HL-60 (cell line): ENCODE results near the gene OVOL1.

Experiments
- DNase-seq, 2 experiments: peaks; one replicate each; pipeline ENCODE4 v3.0.0-alpha.2; 2010 to 2020; ENCODE audit warnings: low read depth in 1 of 2, low spot score in 1 of 2
- H3K27ac ChIP-seq: fragments of 250-450 bp; sonication (Bioruptor Pico); replicated peaks from 2 replicates; pipeline ENCODE4 v1.5.1; 2020; ENCODE audit warnings: mild to moderate bottlenecking, moderate library complexity
- H3K27me3 ChIP-seq: fragments of 250-450 bp; sonication (Bioruptor Pico); 2 replicates; pipeline ENCODE4 v1.5.1; 2021; ENCODE audit warnings: mild to moderate bottlenecking, moderate library complexity; ENCODE audit not compliant: insufficient read depth, poor library complexity, severe bottlenecking
- H3K4me3 ChIP-seq: replicated peaks from 2 replicates; pipeline ENCODE4 v1.5.1; 2011; ENCODE audit warnings: mild to moderate bottlenecking, control low read depth, low read length; ENCODE audit not compliant: insufficient read depth
- GABPA ChIP-seq: IDR thresholded peaks from 2 replicates; pipeline ENCODE4 v1.6.1; 2012; ENCODE audit warnings: low read depth
- POLR2AphosphoS5 ChIP-seq: IDR thresholded peaks from 2 replicates; pipeline ENCODE4 v1.6.1; 2012; ENCODE audit warnings: low read depth
- REST ChIP-seq: IDR thresholded peaks from 2 replicates; pipeline ENCODE4 v1.6.1; 2012; ENCODE audit warnings: low read depth; ENCODE audit not compliant: insufficient replicate concordance
- SPI1 ChIP-seq: IDR thresholded peaks from 2 replicates; pipeline ENCODE4 v1.6.1; 2012; ENCODE audit warnings: low read depth, mild to moderate bottlenecking, borderline replicate concordance
- TF ChIP-seq, protein P1 (sequence below): IDR thresholded peaks from one replicate; pipeline ENCODE4 v1.5.1; 2011; ENCODE audit warnings: low read length, control low read depth, inconsistent platforms; ENCODE audit not compliant: insufficient read depth

Gene OVOL1

DNA sequence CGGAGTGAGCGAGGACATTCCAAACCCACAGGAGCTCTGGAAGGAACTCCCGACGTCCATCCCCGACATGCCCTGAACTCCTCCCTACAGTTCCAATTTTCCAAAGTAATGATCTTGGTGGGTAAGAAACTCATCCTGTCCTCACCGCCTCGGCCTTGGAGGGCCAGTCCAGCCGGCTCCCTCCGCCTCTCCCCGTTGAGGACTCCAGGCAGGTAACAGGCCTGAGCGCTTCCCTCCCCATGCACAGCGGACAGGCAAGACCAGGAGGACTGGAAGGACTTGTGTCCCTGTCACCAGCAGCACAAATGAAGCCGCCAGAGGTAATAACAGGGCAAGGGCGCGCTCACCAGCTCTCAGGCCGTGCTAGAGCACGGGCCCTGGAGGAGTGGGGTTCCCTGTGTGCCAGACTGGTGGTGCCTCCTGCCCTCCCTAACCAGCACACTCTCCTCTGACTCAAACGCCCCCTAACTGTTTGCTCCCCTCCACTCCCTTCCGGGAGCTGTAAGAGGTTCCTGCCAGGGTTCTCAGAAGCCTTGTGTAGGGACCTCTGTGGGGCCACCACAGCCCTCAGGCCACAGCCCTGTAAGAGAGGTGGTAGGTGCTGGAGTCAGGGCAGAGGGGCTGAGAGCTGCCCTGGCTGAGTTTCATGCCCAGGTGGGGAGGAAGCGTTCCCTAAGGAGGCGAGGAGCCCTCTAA, 17.1 kb downstream of the OVOL1 start:
- no peak overlapping the region for H3K4me3 ChIP-seq
- H3K27ac ChIP-seq: no peak overlapping the region
- no peak for TF ChIP-seq REST
- TF ChIP-seq POLR2AphosphoS5: no peak
- no peak for TF ChIP-seq SPI1
- no peak for TF ChIP-seq GABPA
- TF ChIP-seq, protein P1, sequence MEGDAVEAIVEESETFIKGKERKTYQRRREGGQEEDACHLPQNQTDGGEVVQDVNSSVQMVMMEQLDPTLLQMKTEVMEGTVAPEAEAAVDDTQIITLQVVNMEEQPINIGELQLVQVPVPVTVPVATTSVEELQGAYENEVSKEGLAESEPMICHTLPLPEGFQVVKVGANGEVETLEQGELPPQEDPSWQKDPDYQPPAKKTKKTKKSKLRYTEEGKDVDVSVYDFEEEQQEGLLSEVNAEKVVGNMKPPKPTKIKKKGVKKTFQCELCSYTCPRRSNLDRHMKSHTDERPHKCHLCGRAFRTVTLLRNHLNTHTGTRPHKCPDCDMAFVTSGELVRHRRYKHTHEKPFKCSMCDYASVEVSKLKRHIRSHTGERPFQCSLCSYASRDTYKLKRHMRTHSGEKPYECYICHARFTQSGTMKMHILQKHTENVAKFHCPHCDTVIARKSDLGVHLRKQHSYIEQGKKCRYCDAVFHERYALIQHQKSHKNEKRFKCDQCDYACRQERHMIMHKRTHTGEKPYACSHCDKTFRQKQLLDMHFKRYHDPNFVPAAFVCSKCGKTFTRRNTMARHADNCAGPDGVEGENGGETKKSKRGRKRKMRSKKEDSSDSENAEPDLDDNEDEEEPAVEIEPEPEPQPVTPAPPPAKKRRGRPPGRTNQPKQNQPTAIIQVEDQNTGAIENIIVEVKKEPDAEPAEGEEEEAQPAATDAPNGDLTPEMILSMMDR: no peak
- H3K27me3 ChIP-seq: peaks cover 25% of the 10 kb centered on the region
- no peak for DNase-seq

DNA sequence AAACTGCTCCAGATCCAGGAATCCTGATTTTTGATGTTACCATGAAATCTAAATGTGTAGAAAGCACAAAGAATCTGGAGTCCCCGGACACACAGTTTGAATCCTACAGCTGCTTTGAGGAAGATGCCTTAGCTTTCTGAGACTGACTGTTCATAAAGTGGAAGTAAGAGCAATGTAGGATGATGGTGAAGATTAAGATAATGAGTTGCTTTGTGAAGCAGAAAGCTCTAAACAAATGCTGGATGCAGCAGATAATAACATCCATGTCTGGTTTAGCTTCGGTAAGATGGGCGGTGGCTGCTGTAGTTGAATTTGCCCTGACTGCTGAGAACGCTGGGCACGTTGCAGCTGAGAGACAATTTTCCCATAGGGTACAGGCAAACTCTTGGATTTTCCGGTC, 20.1 kb downstream of the OVOL1 start:
- Histone ChIP-seq H3K4me3 (no peak overlapping the region), H3K27ac (no peak overlapping the region), H3K27me3 (peaks cover 20% of the 10 kb centered on the region)
- no peak for DNase-seq
- no peak for TF ChIP-seq POLR2AphosphoS5
- TF ChIP-seq, protein P1: no peak
- no peak for TF ChIP-seq GABPA
- no peak for TF ChIP-seq REST
- TF ChIP-seq SPI1: no peak

DNA sequence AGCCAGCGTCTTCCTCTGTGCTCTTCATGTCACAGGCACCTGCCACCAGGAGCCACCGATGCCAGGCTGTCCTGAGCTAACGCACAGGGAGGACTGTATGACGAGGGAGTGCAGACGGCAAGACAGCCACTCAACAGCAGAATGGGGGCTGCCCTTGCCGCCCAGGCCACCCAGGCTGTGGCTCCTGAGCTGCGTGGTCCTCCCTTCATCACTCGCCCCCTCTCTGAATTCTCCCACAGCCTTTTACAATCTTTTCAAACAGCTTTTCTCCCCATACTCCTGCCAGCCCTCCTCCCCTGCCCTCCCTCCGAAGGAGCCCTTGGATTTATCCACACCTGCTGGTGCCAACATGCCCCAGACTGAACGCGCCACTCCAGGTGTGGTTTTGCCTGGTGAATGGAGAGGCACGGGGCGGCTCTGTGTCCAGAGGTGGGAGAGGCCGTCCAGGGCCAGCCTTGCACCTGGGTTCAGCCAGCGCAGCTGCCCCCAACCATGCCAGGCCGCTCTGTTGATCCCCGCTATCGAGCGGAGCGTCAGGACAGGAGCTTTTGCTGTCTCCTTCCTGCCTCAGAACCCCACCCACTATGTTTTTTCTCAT, 22.0 kb downstream of the OVOL1 start:
- no peak for DNase-seq
- Histone ChIP-seq H3K27ac (no peak overlapping the region), H3K4me3 (no peak overlapping the region), H3K27me3 (peaks cover 6% of the 10 kb centered on the region)
- no peak for TF ChIP-seq SPI1
- no peak for TF ChIP-seq GABPA
- TF ChIP-seq REST: no peak
- TF ChIP-seq, protein P1: no peak
- no peak for TF ChIP-seq POLR2AphosphoS5
